Measurements from ENCODE around the gene CACNA1G.

CACNA1G gene

DNA sequence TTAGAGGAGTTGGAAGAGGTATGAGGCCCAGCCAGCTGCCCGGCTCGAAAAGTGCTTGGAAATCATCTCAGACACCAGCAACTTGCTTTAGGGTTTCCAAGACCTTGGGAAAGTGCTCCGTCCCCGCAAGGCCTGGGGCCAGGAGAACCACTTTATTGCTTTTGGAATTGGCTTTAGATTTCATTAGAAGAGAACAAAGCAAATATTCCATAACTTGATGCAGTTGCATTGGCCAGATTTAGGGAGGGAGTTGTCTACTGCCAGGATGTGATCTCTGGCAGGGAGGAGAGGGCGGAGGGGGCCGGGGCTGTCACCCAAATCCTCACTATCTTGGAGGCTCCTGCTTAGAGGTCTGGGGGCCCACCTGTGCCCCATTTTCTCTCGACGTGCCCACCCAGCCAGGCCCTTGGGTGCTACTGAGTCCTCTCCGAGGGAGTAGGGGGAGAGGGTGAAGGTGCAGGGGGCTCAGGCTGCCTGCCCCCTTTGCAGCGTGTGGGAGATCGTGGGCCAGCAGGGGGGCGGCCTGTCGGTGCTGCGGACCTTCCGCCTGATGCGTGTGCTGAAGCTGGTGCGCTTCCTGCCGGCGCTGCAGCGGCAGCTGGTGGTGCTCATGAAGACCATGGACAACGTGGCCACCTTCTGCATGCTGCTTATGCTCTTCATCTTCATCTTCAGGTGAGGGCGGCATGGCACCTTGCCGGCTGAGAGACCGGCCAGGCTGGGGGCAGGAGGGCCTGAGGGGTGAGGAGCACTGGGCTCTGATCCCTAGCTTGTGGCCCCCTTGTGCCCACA is 30.6 kb downstream of the CACNA1G start:
- DNase-seq = no peak

DNA sequence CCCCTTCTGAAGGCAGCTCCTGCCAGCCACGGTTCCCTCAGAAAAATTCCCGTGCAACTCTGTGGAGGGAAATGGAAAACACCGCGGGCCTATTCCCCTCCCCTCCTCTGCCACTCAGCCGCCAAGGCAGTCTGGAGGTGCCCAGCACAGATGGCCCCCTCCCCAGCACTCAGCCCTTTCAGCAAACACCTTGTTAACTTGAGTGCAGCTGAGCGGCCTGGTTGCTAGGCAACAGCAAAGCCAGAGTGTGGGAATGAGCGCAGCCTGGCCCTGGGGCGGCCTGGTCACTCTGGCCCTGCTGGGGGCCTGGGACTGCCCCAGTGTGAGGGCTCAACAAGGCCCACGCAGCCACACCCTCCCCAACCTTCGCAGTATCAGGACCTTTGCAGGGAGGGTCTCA is 32.8 kb downstream of the CACNA1G start:
- no peak for DNase-seq

DNA sequence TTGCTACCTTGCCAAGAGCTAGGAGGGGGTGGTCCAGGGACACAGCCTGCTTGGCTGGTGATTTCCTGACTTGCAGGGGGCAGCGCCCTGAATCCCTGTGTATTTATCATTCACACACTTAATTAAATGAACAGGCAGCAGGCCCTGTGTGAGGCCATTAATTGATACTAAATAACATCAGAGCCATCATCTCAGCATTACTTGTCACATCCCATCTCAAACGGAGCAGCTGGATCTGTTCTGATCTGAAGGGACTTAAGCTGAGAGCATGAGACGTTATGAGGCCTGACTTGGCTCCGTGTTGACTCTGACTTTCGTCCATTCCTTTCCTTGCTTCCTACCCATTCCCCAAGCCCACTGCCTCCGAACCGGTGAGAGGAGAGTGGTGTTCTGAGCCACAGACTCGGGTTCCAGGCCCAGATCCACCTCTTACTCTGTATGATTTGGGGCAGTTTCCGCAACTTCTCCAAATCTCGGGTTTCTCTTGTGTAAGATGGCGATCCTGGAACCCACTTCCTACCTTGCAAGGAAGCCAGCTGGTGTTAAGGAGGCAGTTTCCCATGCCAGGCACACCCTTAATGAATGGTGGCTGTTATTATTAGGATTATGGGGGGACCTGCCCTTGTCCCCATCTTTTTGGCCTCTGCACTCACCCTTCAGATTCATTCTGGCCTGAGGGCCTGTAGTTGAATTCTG is 33.8 kb downstream of the CACNA1G start:
- DNase-seq = no peak

DNA sequence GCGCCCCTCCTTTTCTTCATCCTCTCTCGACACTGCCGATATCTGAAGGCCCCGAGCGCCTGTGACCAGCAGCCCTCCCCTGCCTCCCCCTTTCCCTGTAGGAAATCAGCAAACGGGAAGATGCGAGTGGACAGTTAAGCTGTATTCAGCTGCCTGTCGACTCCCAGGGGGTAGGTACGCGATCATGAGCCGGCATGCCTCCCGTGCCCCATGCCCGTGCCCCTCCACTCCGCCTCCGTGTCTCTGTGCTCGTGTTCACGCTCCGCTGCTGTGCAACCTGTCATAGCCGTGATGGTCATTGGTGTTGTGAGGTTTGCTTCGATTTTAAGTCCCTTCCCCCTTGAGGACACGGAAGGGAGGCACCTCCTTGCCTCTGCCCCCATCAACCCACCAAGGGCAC is 34.4 kb downstream of the CACNA1G start:
- DNase-seq = no peak

DNA sequence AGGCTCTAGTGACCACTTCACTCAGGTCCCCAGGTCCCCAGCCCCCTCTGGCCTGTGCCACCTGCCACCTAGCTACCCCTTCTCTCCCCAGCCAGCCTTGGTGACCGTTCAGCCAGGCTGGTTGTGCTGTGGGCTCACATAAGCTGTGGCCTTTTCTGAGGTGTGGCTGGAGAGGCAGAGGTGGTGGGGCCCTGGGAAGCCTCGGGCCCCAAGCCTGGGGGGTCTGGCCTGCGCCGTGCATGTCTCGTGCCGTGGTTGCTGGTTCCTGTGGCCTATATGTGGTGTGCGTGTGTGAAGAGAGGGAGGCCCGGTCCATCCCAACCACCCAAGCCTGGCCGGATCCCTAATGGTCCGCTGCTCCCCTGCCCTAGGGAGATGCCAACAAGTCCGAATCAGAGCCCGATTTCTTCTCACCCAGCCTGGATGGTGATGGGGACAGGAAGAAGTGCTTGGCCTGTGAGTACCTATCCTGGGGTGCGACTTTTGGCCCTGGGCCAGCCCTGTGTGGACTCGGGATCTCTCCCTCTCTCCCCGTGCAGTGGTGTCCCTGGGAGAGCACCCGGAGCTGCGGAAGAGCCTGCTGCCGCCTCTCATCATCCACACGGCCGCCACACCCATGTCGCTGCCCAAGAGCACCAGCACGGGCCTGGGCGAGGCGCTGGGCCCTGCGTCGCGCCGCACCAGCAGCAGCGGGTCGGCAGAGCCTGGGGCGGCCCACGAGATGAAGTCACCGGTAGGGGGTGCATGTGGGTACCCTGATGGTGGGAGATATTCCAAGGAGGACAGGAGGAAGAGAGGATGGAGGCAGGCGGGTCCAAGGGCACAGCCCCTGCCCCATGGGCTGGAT is 35.9 kb downstream of the CACNA1G start:
- DNase-seq = no peak

DNA sequence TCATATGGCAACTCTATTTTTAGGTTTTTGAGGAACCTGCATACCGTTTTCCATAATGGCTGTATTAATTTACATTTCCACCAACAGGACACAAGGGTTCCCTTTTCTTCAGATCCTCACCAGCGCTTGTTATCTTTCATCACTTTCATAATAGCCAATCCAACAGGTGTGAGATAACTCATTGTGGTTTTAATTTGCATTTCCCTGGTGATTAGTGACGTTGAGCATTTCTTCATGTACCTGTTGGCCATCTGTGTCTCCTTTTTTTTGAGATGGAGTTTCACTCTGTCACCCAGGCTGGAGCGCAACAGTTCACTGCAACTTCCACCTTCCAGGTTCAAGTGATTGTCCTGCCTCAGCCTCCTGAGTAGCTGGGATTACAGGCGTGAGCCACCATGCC is 38.0 kb downstream of the CACNA1G start:
- DNase-seq = no peak

DNA sequence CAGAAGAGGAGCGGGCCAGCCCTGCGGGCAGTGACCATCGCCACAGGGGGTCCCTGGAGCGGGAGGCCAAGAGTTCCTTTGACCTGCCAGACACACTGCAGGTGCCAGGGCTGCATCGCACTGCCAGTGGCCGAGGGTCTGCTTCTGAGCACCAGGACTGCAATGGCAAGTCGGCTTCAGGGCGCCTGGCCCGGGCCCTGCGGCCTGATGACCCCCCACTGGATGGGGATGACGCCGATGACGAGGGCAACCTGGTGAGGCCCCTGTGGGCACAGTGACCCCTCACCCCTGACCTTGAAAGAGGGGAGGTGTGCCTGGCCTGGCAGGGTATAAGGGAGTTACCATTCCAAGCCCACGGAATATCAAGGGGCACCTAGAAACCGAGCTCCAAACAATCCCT is 39.1 kb downstream of the CACNA1G start:
- no peak for DNase-seq

DNA sequence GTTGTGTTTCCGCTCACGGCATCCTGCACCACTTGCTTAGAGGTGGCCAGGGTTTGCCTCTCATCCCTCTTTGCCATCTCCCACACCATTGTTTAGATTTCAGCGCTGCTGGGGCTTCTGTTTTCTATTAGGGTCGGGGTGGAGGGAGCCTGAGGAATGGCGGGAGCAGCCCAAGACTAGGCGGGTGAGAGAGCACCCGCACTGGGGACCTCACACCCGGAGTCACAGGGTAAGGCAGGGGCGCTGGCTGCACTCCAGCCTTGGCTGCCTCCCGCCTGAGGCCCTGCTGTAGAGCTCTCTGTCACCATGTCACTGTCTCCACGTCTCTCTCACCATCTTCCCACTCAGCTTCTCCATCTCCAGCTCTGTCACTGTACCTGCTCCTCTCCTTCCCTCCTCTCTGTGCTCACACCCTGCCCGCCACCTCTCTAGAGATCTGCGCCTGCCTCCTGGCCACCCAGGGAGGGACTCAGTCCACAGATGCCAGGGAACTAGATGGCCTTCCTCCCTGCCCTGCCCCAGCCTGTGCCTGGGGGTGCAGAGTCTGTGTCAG is 41.4 kb downstream of the CACNA1G start:
- no peak for DNase-seq

DNA sequence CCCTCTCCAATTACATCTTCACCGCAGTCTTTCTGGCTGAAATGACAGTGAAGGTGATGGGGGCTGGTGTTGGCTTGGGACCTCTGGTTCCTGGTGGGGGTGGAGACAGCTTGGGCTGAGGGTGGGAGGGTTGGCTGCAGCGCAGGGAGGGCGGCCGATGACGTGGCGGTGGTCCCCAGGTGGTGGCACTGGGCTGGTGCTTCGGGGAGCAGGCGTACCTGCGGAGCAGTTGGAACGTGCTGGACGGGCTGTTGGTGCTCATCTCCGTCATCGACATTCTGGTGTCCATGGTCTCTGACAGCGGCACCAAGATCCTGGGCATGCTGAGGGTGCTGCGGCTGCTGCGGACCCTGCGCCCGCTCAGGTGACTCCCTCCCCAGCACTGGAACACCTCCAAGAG is 42.3 kb downstream of the CACNA1G start:
- DNase-seq = no peak

DNA sequence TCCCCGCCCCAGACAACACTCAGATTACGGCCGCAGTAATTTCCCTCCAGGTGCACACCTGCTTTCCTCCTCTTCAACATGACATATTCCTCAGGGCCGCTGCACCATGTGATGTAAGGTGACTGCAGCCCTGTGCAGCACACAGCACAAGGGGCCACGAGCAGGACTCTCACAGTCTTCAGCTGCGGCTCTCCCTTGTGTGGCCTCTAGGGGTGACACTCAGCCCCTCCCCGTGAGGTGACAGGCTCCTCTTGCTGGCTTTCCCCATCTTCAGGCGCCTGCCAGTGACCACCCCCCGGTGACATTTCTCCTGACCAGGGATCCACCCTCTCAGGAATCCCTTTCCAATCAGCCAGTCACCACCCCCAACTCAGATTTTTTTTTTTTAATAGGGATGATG is 42.8 kb downstream of the CACNA1G start:
- DNase-seq = no peak

DNA sequence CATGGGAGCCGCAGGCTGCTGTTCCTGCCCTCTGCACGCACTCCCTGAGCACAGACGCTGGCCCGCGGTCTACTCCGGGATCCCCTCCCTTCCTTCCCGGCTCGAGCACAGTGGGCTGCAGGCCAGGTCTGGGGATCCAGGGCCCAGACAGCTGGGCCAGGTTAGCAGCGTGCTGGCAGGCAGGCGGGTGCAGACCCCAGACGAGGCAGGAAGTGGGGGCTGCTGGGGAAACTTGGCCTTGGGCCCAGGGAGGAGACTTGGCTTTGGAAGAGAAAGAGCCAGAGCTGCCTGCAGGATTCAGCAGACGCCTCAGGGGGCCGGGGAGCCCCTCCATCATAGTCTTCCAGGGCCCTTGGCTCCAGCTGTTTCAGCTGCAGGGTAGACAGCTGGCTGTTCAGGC is 44.0 kb downstream of the CACNA1G start:
- no peak for DNase-seq

DNA sequence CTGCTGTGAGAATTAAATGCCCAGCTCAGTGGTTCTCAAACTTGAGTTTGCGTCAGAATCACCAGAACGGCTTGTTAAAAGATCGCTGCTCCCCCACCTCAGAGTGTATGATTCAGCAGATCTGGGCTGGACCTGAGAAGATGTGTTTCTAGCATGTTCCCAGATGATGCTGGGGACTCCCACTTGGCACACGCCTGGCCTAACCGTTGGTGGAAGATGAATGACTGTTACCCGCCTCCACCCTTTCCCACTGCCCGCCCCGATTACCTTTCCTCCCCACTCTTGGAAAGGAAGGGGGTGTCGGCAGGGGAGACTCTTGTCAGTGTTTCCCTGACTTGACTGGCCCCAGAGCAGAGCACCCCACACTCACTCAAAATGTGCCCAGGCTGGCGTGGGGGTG is 44.9 kb downstream of the CACNA1G start:
- no peak for DNase-seq

DNA sequence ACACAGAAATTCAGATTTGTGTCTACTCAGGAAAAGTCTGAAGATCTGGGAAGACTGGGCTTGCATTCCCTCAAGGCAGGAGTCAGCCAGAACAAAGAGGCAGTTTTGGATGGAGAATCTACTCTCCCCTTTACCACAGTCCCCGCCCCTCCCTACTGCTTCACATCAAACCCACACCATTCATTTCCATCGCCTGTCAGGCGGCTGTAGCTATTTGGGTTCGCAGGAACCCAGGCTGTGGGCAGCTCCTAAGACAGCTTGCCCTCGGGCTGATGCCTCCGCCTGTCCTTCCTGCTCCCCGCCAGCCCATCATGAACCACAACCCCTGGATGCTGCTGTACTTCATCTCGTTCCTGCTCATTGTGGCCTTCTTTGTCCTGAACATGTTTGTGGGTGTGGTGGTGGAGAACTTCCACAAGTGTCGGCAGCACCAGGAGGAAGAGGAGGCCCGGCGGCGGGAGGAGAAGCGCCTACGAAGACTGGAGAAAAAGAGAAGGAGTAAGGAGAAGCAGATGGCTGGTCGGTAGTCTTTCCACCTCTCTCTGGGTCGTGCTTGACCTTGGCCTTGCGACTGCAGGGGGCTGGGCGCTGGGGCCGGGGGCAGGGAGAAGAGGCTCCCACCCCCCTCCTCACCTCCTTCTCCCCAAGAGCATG is 47.1 kb downstream of the CACNA1G start:
- no peak for DNase-seq

DNA sequence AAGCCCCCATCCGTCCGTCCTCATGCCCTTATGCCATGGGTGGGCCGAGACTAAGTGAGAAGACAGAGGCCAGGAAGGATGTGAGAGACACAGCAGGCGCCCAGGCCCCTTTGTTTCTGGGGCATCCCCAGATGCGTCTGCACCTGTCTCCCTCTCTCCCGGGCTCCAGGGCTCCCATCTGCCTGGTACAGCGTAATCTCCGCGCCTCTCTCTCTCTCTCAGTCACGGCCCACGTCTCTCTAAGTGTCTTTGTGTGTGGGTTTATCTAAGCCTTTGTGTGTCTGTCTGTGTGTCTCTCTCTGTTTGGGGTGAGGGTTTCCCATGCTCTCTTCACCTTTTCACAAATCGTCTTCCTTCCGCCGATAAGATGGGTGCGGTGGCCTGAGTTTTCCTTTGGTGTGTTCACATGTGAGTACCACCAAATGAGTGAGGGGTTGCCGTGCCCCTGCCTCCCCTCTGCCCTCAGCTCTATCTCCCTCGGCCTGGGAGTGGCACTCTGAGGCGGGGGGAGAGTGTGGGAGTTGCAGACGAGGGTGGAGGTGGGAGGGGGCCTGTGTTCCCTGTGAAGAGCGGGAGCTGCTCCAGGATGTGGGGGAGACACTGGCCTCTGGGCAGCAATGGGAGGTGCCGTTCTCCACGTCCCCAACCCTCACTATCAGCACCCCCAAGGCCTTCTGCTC is 48.3 kb downstream of the CACNA1G start:
- no peak for DNase-seq

DNA sequence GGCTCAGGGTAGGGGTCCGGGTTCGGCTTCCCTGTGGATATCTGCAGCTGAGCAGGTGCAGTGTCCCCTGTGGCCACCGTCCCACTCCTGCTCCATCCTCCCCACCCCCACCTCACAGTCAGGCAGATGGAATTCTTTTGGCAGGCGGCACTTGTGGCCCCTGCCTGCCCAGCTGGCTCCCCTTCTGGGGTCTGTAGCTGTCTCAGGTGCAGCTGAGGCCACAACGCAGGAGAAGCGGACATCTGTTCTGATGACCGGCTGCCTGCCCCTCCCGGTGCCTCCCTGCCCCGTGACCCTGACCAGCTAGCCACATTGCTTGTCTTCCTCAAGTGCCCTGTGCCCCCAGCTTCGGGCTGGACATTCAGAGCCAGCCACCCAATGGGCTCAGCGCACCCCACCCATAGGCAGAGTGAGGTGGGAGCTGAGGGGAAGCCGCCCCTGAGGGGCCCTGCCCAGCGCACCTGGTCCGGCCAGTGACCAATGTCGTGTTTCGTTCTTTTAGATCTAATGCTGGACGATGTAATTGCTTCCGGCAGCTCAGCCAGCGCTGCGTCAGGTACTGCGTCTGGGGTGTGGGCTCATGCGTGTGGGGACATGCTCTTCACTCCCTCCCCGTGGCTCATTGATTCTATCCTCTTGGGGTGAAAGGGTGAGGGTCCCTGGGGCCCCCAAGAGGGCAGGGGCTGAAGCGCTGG is 49.0 kb downstream of the CACNA1G start:
- DNase-seq = no peak

DNA sequence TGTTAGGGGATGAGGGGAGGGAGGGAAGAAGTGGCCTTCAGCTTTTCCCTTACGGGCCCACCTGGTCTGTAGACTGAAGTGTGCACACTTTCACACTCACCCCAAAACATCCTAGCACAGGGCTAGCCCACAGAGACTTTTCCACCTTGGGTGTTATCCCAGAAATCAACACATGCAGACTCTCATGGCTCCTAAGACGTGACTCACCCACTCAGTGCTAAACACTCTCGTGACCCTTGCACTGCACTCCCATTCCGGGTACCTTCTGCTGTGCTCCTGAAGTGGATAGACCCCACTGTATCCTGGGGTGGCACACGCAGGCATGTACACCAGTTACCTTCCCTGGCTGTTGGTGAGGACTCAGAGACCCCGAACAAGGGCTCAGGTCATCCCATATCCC is 51.1 kb downstream of the CACNA1G start:
- DNase-seq = no peak

DNA sequence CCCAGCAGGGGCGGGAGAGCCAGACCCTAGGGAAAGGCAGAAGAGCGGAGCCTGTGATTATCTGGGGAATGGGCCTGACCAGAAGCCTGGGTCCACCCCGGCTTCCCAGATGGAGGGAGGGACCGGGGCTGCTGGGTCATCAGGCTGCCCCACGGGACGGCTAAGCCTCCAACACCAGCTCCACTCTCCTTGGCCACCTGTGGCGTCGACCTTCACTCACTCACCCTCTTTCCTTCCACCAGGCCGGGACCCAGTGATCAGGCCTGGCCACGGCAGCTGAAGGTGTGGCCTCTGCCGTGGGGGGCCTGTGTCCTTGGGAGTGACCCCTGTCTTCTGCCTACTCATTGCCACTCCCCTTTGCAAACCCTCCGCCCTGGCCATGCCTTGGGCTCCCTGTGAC is 51.8 kb downstream of the CACNA1G start:
- no peak for DNase-seq

DNA sequence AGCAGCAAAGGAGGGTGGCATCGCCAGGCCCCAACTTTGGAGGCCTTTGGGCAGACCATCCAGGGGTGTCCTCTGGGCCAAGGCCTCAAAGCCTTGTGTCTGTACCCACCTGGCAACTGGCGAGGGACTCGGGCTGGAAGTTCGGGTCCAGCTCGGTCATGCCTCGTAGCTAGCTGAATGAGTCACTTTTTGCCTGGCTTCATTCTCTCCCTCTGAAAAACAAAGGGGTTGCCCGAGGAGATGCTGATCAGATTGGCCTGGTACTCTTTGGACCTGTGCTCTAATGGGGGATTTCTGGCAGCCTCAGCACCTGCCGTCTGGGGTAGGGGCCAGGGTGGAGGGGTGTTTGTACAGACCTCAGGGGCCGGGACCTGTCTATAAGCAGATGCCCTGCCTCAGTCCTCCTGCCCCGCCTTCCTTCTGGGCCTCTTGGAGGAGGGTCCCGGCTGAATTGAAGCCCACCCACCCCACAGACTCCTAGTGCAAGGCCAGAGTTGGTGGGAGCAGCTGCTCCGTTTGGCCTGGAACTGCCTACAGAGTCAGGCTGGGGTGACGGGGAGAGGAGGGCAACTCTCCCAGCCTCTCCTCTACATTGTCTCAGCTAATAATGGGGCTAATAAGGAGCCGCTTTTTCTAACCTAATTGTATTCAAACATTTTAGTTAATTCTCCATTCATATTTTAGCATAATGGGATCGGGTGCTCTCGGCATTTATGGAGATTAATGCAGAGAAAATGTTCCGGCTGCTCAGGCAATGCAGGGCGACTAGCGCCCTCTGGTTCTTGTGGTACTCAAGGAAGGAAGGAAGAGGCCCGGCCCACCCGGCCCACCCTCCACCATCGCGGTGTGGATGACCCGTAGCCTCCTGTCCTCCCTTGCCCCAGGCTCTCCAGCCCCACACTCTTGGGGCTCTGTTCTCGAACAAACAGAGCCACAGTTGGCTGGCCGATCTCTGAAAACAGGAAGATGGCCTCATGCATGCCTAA is 52.8 kb downstream of the CACNA1G start:
- DNase-seq = no peak

DNA sequence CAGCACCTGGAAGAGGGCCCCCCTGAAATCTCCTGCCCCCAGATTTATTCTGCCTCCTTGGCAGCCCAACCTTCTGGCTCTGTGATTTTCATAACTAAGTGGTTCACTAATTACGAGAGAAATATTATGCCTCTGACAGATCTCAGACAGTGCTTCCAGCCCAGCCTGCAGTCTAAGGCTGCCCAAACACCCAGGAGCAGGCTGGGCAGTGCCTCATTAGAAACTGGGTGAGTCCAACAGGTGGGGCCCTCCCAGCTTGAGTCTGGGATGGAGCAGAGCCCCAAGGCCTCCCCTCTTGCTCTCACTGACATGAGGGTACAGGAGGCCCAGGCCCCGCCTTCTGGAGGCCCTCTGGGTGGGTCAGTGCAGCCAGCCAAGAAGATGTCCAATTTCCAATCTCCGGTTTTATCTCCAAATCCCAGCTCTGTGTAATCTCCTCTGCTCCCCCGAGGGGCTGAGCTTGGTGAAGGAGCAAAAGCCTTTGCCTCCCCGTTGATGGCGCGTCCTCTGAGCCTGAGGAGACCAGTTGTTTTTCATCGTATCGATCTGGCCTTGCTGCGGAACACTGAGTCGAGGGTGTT is 54.0 kb downstream of the CACNA1G start:
- DNase-seq = no peak

DNA sequence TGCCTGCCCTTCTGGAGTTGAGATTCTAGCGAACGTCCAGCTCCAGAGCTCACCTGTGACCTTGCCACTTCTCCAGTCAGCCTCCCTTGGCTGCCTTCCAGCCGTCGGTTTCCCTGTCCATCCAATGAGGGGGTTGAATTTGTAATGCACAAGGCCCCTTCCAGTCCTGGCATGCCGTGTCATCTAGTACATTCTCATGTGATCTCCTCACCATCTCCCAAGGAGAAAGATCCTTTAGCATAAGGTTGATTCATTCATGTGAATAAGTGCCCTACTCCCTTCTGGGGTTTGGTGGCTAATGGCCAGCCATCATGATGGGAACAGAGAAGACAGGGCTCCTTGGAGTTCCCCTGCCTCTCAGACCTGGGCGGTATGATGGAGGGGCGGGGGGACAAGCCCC is 55.3 kb downstream of the CACNA1G start:
- no peak for DNase-seq

All from NCI-H226 (cell line).